GM23338 (cell line): ENCODE measurements around the gene RAPGEF4. TPM values are rescaled to one million over a fixed set of nuclear protein-coding genes. Genes with fewer than 3 reads are reported as not detected.

Experiments used
- ATAC-seq: fragments of 200-7000 bp; cut with Tn5 transposase; 3 replicates; pipeline ENCODE4 v1.9.1; 2020
- DNase-seq: peaks from one replicate; pipeline ENCODE4 v3.0.0-alpha.2; 2015; ENCODE audit warnings: low spot score
- H2AFZ ChIP-seq: fragments of 200-600 bp; sonication (generic); 2 replicates; pipeline ENCODE4 v1.8.0; 2016; ENCODE audit warnings: antibody characterized with exemption, mild to moderate bottlenecking, moderate library complexity
- H3F3A ChIP-seq: fragments of 200-600 bp; sonication (generic); replicated peaks from 2 replicates; pipeline ENCODE4 v1.8.0; 2017; ENCODE audit warnings: antibody characterized with exemption, mixed run types, low read depth
- H3K27ac ChIP-seq: fragments of 200-600 bp; sonication (generic); 2 replicates; pipeline ENCODE4 v1.6.1; 2016; ENCODE audit warnings: low read depth
- H3K27me3 ChIP-seq: fragments of 200-600 bp; sonication (generic); 2 replicates; pipeline ENCODE4 v1.8.0; 2016; ENCODE audit warnings: mild to moderate bottlenecking, mixed run types, moderate library complexity; ENCODE audit not compliant: insufficient read depth
- H3K36me3 ChIP-seq: fragments of 200-600 bp; sonication (generic); 2 replicates; pipeline ENCODE4 v1.8.0; 2016; ENCODE audit warnings: mild to moderate bottlenecking; ENCODE audit not compliant: insufficient read depth
- H3K4me1 ChIP-seq: fragments of 200-600 bp; sonication (generic); 2 replicates; pipeline ENCODE4 v1.8.0; 2016; ENCODE audit warnings: mild to moderate bottlenecking, moderate library complexity; ENCODE audit not compliant: insufficient read depth
- H3K4me2 ChIP-seq: fragments of 200-600 bp; sonication (generic); 2 replicates; pipeline ENCODE4 v1.7.1; 2017; ENCODE audit warnings: mixed run types
- H3K4me3 ChIP-seq: fragments of 200-600 bp; sonication (generic); 2 replicates; pipeline ENCODE4 v1.6.1; 2016; ENCODE audit warnings: mixed run types
- H3K79me2 ChIP-seq: fragments of 200-600 bp; sonication (generic); replicated peaks from 2 replicates; pipeline ENCODE4 v1.8.0; 2017; ENCODE audit warnings: mild to moderate bottlenecking; ENCODE audit not compliant: insufficient read depth
- H3K9me2 ChIP-seq: fragments of 200-600 bp; sonication (generic); 2 replicates; pipeline ENCODE4 v1.8.0; 2017; ENCODE audit not compliant: insufficient read depth
- H4K20me1 ChIP-seq: fragments of 200-600 bp; sonication (generic); replicated peaks from 2 replicates; pipeline ENCODE4 v1.8.0; 2017; ENCODE audit warnings: mild to moderate bottlenecking; ENCODE audit not compliant: insufficient read depth
- H3K27ac Mint-ChIP-seq: 2 replicates; pipeline ENCODE4 v1.8.0; 2020; ENCODE audit warnings: inconsistent platforms, mild to moderate bottlenecking, moderate library complexity, mixed read lengths
- H3K27me3 Mint-ChIP-seq: 3 replicates; pipeline ENCODE4 v1.8.0; 2022; ENCODE audit warnings: low read depth, mild to moderate bottlenecking, moderate library complexity, mixed read lengths, inconsistent platforms; ENCODE audit not compliant: insufficient read depth, poor library complexity
- H3K36me3 Mint-ChIP-seq: 3 replicates; pipeline ENCODE4 v1.8.0; 2021; ENCODE audit warnings: low read depth, mild to moderate bottlenecking, inconsistent platforms, moderate library complexity, mixed read lengths
- H3K4me1 Mint-ChIP-seq: 3 replicates; pipeline ENCODE4 v1.8.0; 2020; ENCODE audit warnings: mild to moderate bottlenecking, inconsistent platforms, mixed read lengths
- H3K4me3 Mint-ChIP-seq: 3 replicates; pipeline ENCODE4 v1.8.0; 2021; ENCODE audit warnings: moderate library complexity, mild to moderate bottlenecking, inconsistent platforms, mixed read lengths
- H3K9me3 Mint-ChIP-seq: 3 replicates; pipeline ENCODE4 v1.8.0; 2020; ENCODE audit warnings: moderate library complexity, mild to moderate bottlenecking, inconsistent platforms, mixed read lengths
- CREB1 ChIP-seq: fragments of 250-450 bp; sonication (Bioruptor Pico); IDR thresholded peaks from 2 replicates; pipeline ENCODE4 v1.5.0; 2020; ENCODE audit warnings: low read depth, mild to moderate bottlenecking, moderate library complexity
- CTCF ChIP-seq, 2 experiments: fragments of 200-600 bp in 1 of 2; sonication (generic) in 1 of 2; conservative IDR thresholded peaks; 2 replicates each; pipeline versions ENCODE4 v1.5.1 to v1.6.1; 2016 to 2017; ENCODE audit warnings: antibody characterized with exemption in 2 of 2, low read depth in 2 of 2, mild to moderate bottlenecking in 2 of 2, moderate library complexity in 1 of 2
- EZH2 ChIP-seq: fragments of 200-600 bp; sonication (generic); IDR thresholded peaks from one replicate; pipeline ENCODE4 v1.8.0; 2017; ENCODE audit warnings: antibody characterized with exemption, mild to moderate bottlenecking, low read depth; ENCODE audit not compliant: unreplicated experiment
- JUNB ChIP-seq: IDR thresholded peaks from one replicate; pipeline ENCODE4 v1.6.1; 2016; ENCODE audit warnings: antibody characterized with exemption; ENCODE audit not compliant: unreplicated experiment
- NANOG ChIP-seq: IDR thresholded peaks from 2 replicates; pipeline ENCODE4 v1.6.1; 2016; ENCODE audit warnings: antibody characterized with exemption, borderline replicate concordance
- POLR2AphosphoS5 ChIP-seq: IDR thresholded peaks from 2 replicates; pipeline ENCODE4 v1.6.1; 2016; ENCODE audit warnings: antibody characterized with exemption, low read depth
- REST ChIP-seq: IDR thresholded peaks from one replicate; pipeline ENCODE4 v1.6.1; 2018; ENCODE audit warnings: antibody characterized with exemption; ENCODE audit not compliant: unreplicated experiment
- STAT1 ChIP-seq: IDR thresholded peaks from one replicate; pipeline ENCODE4 v1.6.1; 2016; ENCODE audit warnings: antibody characterized with exemption; ENCODE audit not compliant: unreplicated experiment
- ZNF114 ChIP-seq: fragments of 250-450 bp; sonication (Bioruptor Pico); IDR thresholded peaks from 2 replicates; pipeline ENCODE4 v1.5.0; 2020; ENCODE audit warnings: mild to moderate bottlenecking, moderate library complexity
- ZNF331 ChIP-seq: fragments of 250-450 bp; sonication (Bioruptor Pico); IDR thresholded peaks from 2 replicates; pipeline ENCODE4 v1.5.0; 2020; ENCODE audit warnings: low read depth, mild to moderate bottlenecking, moderate library complexity
- polyA plus RNA-seq: library from polyadenylated mRNA; unstranded; fragments of >200 nt; fragmentation: Nextera tagmentation; extraction: Ambion mirVana; gene quantifications from 2 replicates; pipeline ENCODE4 v1.2.1, GENCODE V29; 2016
- total RNA-seq: library from RNA; depleted of rRNA; stranded (reverse); fragments of >200 nt; shearing (Covaris generic); gene quantifications from 2 replicates; pipeline ENCODE4 v1.2.3, GENCODE V29; 2014
- TF ChIP-seq, protein P1 (sequence below): fragments of 250-450 bp; sonication (Bioruptor Pico); IDR thresholded peaks from 2 replicates; pipeline ENCODE4 v1.5.0; 2020; ENCODE audit warnings: mild to moderate bottlenecking, moderate library complexity
- TF ChIP-seq, protein P2 (sequence below): IDR thresholded peaks from 2 replicates; pipeline ENCODE4 v1.6.1; 2016; ENCODE audit warnings: antibody characterized with exemption

RAPGEF4 gene
- total and polyA plus RNA-seq, 2 experiments from 2014 or later = 1.7 to 4.7 TPM

DNA sequence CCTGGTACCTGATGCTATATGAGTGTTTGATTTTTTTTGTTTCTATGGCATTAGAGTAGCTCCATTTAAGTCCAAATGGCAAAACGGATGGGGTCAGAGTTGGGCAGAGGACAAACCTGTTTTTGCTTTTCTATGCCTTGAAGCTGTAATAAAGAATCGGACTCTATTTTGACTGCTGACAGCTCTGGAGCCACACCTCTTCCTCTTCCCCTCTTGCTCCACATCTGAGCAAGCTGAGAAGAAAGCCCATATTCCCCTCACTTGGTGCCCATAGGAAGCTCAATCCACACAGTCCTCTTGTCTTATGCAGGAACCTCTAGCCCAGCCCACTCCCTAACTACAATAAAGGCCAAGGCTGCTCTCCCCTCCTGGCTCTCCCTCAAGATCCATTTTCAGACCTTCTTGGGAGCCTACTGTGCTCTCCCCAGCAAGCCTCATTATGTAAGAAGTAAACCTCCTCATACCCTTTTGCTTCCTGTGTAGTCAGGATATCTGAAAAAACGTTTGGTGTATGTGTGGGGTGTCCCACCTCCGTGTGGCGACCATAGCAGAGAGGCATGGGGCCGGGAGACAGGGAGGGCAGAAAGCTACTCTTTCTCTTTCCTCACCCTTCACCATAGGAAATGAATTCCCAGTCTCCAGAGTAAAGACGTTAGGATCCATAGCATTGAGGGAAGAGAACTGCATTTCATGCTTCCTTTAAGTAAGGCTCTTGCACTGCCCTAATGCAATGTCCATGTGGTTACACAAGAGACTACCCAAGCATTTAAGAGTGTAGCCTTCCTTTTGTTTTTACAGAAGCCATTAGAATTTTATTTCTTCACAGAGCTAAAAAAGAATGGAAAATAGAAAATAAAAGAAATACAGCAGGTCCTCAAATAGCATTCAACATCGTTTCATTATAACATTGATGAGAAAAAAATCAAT is 41.9 kb upstream of the RAPGEF4 start (continued):
- TF ChIP-seq ZNF114 (CRISPR knock-in tag) (no peak), CREB1 (CRISPR knock-in tag) (no peak)

GRCh38 chr2:172697296-172697695 is 38.3 kb upstream of the RAPGEF4 start:
- no peak overlapping the region for H3K27ac Mint-ChIP-seq
- no peak for ATAC-seq
- Histone ChIP-seq H2AFZ (no peak overlapping the region), H3K36me3 (no peaks in the 10 kb centered on the region; the same call in 1 of the 2 replicates), H3K27me3 (no peaks in the 10 kb centered on the region), H3K79me2 (no peaks in the 10 kb centered on the region), H3K9me2 (no peaks in the 10 kb centered on the region; the same call in 1 of the 2 replicates), H4K20me1 (no peaks in the 10 kb centered on the region), H3F3A (no peaks in the 10 kb centered on the region), H3K4me2 (no peak overlapping the region), H3K4me3 (no peak overlapping the region), H3K27ac (no peak overlapping the region), H3K4me1 (no peaks in the 10 kb centered on the region)
- no peak overlapping the region for H3K4me3 Mint-ChIP-seq
- peaks cover 15% of the 10 kb centered on the region for H3K9me3 Mint-ChIP-seq
- peaks cover 13% of the 10 kb centered on the region; the same call in 2 of the 3 replicates for H3K36me3 Mint-ChIP-seq
- DNase-seq = no peak
- H3K27me3 Mint-ChIP-seq = no peaks in the 10 kb centered on the region
- H3K4me1 Mint-ChIP-seq = no peaks in the 10 kb centered on the region
- TF ChIP-seq, protein P1, sequence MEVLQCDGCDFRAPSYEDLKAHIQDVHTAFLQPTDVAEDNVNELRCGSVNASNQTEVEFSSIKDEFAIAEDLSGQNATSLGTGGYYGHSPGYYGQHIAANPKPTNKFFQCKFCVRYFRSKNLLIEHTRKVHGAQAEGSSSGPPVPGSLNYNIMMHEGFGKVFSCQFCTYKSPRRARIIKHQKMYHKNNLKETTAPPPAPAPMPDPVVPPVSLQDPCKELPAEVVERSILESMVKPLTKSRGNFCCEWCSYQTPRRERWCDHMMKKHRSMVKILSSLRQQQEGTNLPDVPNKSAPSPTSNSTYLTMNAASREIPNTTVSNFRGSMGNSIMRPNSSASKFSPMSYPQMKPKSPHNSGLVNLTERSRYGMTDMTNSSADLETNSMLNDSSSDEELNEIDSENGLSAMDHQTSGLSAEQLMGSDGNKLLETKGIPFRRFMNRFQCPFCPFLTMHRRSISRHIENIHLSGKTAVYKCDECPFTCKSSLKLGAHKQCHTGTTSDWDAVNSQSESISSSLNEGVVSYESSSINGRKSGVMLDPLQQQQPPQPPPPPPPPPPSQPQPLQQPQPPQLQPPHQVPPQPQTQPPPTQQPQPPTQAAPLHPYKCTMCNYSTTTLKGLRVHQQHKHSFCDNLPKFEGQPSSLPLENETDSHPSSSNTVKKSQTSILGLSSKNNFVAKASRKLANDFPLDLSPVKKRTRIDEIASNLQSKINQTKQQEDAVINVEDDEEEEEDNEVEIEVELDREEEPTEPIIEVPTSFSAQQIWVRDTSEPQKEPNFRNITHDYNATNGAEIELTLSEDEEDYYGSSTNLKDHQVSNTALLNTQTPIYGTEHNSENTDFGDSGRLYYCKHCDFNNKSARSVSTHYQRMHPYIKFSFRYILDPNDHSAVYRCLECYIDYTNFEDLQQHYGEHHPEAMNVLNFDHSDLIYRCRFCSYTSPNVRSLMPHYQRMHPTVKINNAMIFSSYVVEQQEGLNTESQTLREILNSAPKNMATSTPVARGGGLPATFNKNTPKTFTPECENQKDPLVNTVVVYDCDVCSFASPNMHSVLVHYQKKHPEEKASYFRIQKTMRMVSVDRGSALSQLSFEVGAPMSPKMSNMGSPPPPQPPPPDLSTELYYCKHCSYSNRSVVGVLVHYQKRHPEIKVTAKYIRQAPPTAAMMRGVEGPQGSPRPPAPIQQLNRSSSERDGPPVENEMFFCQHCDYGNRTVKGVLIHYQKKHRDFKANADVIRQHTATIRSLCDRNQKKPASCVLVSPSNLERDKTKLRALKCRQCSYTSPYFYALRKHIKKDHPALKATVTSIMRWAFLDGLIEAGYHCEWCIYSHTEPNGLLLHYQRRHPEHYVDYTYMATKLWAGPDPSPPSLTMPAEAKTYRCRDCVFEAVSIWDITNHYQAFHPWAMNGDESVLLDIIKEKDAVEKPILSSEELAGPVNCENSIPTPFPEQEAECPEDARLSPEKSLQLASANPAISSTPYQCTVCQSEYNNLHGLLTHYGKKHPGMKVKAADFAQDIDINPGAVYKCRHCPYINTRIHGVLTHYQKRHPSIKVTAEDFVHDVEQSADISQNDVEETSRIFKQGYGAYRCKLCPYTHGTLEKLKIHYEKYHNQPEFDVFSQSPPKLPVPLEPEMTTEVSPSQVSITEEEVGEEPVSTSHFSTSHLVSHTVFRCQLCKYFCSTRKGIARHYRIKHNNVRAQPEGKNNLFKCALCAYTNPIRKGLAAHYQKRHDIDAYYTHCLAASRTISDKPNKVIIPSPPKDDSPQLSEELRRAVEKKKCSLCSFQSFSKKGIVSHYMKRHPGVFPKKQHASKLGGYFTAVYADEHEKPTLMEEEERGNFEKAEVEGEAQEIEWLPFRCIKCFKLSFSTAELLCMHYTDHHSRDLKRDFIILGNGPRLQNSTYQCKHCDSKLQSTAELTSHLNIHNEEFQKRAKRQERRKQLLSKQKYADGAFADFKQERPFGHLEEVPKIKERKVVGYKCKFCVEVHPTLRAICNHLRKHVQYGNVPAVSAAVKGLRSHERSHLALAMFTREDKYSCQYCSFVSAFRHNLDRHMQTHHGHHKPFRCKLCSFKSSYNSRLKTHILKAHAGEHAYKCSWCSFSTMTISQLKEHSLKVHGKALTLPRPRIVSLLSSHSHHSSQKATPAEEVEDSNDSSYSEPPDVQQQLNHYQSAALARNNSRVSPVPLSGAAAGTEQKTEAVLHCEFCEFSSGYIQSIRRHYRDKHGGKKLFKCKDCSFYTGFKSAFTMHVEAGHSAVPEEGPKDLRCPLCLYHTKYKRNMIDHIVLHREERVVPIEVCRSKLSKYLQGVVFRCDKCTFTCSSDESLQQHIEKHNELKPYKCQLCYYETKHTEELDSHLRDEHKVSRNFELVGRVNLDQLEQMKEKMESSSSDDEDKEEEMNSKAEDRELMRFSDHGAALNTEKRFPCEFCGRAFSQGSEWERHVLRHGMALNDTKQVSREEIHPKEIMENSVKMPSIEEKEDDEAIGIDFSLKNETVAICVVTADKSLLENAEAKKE (CRISPR knock-in tag) = no peak
- TF ChIP-seq ZNF114 (CRISPR knock-in tag) (no peak), JUNB (no peak), POLR2AphosphoS5 (no peak), ZNF331 (CRISPR knock-in tag) (no peak), EZH2 (no peak), CTCF (conservative IDR thresholded peaks at IDR 0.05; ENCODE audit: low read depth in 2 of 2) (no peak), STAT1 (no peak), REST (no peak), NANOG (no peak)
- TF ChIP-seq, protein P2, sequence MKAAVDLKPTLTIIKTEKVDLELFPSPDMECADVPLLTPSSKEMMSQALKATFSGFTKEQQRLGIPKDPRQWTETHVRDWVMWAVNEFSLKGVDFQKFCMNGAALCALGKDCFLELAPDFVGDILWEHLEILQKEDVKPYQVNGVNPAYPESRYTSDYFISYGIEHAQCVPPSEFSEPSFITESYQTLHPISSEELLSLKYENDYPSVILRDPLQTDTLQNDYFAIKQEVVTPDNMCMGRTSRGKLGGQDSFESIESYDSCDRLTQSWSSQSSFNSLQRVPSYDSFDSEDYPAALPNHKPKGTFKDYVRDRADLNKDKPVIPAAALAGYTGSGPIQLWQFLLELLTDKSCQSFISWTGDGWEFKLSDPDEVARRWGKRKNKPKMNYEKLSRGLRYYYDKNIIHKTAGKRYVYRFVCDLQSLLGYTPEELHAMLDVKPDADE = no peak
